Retinal pigment epithelial cell (primary cell): ENCODE measurements around the gene GNB1L.
A peak's percentile ranks its signal among the peaks of the same experiment; 100 is the strongest.

Experiments used
- DNase-seq: peaks from one replicate; pipeline ENCODE4 v3.0.0-alpha.2; 2010; ENCODE audit warnings: low read depth
- H3K4me3 ChIP-seq: 2 replicates; pipeline ENCODE4 v1.5.1; 2011; ENCODE audit warnings: mild to moderate bottlenecking, low read length, control low read depth, moderate library complexity
- TF ChIP-seq, protein P1 (sequence below): conservative IDR thresholded peaks from 2 replicates; pipeline ENCODE4 v1.5.1; 2011; ENCODE audit warnings: low read depth, low read length, control low read depth, inconsistent platforms

The GNB1L gene

DNA sequence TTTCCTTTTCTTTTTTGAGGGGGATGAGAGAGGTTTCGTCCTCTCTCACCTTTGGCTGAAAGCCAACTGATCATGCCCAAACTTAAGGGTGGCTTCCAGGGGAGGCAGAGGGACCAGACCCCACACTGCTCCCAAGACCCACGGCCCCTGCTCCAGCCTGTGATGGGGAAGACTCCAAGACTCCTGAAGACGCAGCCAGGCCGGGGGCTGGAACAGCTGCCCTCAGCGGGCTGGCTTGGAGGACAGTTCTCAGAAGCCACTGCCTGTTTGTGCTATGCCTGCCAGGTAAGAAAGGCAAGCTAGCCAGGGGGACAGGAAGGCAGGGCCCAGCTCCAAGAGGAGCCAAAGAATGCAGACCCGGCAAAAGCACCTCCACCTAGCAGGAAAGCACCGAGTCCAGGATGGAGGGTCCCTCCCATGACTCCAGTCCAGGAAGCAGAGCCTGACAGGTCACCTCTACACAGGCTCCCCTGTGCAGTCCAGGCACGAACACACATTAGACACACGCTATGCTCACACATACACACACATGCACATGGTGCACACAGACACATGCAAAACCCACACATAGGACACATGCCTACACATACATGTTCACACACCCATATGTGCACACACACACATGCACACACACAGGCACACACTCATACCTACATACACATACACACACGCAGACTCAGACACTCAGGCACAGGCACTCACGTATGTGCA lies 31.3 kb downstream of the GNB1L start:
- TF ChIP-seq, protein P1, sequence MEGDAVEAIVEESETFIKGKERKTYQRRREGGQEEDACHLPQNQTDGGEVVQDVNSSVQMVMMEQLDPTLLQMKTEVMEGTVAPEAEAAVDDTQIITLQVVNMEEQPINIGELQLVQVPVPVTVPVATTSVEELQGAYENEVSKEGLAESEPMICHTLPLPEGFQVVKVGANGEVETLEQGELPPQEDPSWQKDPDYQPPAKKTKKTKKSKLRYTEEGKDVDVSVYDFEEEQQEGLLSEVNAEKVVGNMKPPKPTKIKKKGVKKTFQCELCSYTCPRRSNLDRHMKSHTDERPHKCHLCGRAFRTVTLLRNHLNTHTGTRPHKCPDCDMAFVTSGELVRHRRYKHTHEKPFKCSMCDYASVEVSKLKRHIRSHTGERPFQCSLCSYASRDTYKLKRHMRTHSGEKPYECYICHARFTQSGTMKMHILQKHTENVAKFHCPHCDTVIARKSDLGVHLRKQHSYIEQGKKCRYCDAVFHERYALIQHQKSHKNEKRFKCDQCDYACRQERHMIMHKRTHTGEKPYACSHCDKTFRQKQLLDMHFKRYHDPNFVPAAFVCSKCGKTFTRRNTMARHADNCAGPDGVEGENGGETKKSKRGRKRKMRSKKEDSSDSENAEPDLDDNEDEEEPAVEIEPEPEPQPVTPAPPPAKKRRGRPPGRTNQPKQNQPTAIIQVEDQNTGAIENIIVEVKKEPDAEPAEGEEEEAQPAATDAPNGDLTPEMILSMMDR = no peak
- H3K4me3 ChIP-seq = no peak overlapping the region
- DNase-seq = no peak

DNA sequence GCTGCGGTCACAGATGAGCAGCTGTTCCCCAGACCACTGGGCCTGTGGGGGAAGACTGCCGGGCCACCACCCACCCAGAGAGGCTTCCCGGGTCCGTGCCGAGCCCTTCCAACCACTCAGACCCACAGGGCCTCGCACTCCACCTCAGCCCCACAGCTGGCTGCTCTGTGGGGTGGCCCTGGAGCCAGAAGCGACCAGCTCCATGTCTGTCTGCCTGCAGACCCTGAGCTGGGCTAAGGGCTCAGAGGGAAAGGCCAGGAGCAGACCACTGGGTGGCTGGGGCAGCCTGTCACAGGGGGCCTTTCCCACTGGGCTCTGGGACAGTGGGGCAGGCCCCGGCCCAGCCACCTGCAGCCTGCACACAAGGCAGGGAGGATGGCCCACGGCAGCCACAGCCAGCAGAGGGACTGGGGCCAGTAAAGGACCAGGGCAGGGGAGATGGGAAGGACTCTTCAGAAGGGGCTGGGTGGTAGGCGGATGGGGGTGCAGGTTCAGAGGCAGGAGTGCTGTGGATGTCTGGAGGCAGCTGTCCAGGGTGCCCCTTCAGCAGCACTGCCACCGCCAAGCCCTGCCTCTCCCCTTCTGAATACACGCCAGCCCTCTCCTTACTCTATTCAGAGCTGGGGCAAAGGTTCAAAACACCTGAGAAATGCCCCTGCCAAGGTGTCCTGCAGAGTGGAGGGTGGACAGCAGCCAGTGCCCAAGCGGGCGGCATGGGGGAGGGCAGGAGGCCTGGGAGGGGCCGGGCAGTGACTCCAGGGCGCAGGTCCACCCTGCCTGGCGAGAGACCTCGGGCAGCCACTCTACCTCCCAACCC lies 32.2 kb downstream of the GNB1L start:
- DNase-seq = no peak
- H3K4me3 ChIP-seq = no peak overlapping the region
- TF ChIP-seq, protein P1 = no peak

DNA sequence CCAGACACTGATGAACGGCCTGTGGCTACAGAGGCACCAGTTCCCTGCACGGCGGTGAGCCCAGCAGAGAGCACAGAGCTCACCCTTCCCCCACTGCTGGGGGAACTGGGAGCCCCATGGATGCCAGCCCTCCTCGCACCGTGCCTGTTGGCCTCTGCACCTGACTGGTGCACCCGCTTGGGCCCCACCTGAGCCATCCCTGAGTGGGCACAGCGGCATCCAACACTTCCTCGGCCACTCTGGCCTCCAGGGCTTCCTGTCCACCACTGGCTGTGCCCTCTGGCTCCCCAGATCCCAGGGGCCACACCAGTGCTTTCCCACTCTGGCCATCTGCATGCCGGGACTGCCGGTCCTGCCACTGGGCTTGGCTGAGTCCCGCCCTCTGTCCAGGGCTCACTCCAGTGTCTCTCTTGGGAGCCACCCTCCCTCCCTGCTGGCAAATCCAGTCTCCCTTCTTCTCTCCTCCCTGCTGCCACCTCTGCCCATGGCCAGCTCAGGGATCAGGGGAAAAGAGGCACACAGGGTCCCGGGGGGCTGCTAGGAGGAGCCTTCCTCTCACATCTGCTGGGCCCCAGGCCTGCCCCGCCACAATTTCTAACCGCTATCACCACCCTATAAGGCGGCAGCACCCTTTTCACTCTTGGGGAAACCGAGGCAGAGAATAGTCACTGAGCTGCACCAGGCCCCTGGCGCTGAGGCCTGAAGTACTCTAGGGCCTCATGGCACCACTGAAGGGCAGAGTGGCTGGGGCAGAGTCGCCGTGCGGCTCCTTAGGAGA lies 33.0 kb downstream of the GNB1L start:
- DNase-seq = no peak
- no peak overlapping the region for H3K4me3 ChIP-seq
- TF ChIP-seq, protein P1 = no peak

DNA sequence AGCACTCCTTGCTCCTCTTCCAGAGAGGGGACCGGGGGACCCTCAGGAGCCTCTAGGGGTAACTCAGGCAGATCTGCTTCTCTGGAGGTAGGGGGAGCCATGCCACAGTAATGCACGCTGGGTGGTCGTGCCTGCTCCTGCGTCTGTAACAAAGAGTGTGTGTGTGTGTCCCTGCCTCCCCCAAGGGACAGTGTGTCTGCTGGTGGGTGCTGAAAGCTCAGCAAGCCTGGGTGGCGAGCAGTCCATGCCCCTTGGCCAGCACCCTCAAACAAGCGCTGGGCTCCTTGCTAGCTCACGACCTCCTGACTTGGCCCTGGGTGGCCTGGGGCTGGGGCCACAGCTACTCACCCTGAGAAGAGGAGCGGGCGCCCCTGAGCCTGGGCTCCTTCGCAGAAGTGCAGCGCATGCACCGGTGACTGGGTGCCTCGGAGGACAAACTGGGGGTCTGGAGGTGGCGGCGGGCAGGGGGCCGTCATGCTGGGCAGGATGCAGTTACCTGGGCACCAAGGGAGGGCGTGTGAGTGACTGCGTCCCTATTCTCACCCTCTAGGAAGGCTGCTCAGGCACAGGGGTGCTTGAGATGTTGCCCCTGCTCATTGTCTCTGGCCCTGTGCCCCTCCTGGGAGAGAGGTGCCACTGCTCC lies 33.7 kb downstream of the GNB1L start:
- DNase-seq = no peak

GRCh38 chr22:19819911-19820879 lies 34.5 kb downstream of the GNB1L start:
- TF ChIP-seq, protein P1 = no peak
- H3K4me3 ChIP-seq = no peak overlapping the region
- DNase-seq = no peak

More for the DNA sequence above, 33.7 kb downstream of the GNB1L start:
- no peak overlapping the region for H3K4me3 ChIP-seq
- TF ChIP-seq, protein P1 = peak; percentile 10
